Epithelial cell of esophagus (primary cell): ENCODE measurements around the gene SCN10A.

ENCODE experiments used
- DNase-seq: peaks from one replicate; pipeline ENCODE4 v3.0.0; 2010; ENCODE audit warnings: low read depth
- H3K4me3 ChIP-seq: 2 replicates; pipeline ENCODE4 v1.5.1; 2011; ENCODE audit warnings: mild to moderate bottlenecking, low read length, control low read depth
- CTCF ChIP-seq: IDR thresholded peaks from 2 replicates; pipeline ENCODE4 v1.5.1; 2011; ENCODE audit warnings: low read depth, mild to moderate bottlenecking, low read length, control low read depth, inconsistent platforms; ENCODE audit not compliant: insufficient read depth; ENCODE audit errors: missing control alignments

The SCN10A gene

GRCh38 chr3:38717355-38718240 is 98.4 kb downstream of the SCN10A start:
- no peak for DNase-seq
- no peak overlapping the region for H3K4me3 ChIP-seq
- no peak for TF ChIP-seq CTCF

GRCh38 chr3:38713121-38713520 is 102.9 kb downstream of the SCN10A start:
- no peak for TF ChIP-seq CTCF
- no peak for DNase-seq
- H3K4me3 ChIP-seq = no peak overlapping the region

- TF ChIP-seq CTCF = no peak
- peak; percentile 28 for DNase-seq
- no peak overlapping the region for H3K4me3 ChIP-seq
Measured at GRCh38 chr3:38711321-38711720, 104.7 kb downstream of the SCN10A start.

- no peak overlapping the region for H3K4me3 ChIP-seq
- TF ChIP-seq CTCF = peak; percentile 42
- DNase-seq = peak; percentile 15
Measured at GRCh38 chr3:38707730-38708129, 108.3 kb downstream of the SCN10A start.

GRCh38 chr3:38706961-38707360 is 109.1 kb downstream of the SCN10A start:
- TF ChIP-seq CTCF = no peak
- H3K4me3 ChIP-seq = no peak overlapping the region
- DNase-seq = no peak

- H3K4me3 ChIP-seq = no peak overlapping the region
- TF ChIP-seq CTCF = no peak
- no peak for DNase-seq
Measured at GRCh38 chr3:38702231-38702630, 113.8 kb downstream of the SCN10A start.

- no peak for TF ChIP-seq CTCF
- no peak overlapping the region for H3K4me3 ChIP-seq
- DNase-seq = no peak
Measured at GRCh38 chr3:38698760-38699159, 117.3 kb downstream of the SCN10A start.
